ENCODE measurements around the gene MTA1. TPM values are rescaled to one million over a fixed set of nuclear protein-coding genes. Genes with fewer than 3 reads are reported as not detected.

MTA1 gene
- total and polyA plus RNA-seq, 2 donors (not counting 1 experiment from before 2014, with no cell fraction given), result 137 to 147 TPM

GRCh38 chr14:105448706-105449111, 29.1 kb downstream of the MTA1 start:
- H3K4me3 Mint-ChIP-seq, result no peak overlapping the region

More at GRCh38 chr14:105448706-105449111, 29.1 kb downstream of the MTA1 start:
- intact Hi-C loops (cut with micrococcal nuclease), result loop anchor here (1.0 to 2.0 kb wide), 3 partner anchors 43 to 80 kb away; partner anchors contain the start of gene TEDC1
- ChIA-PET CTCF (interaction anchor here (0.7 to 1.9 kb wide), 8 partner anchors 25 to 84 kb away, joined by 3 to 28 read pairs (median 4); no protein-coding TSS in a partner anchor), POLR2A (interaction anchor here (1.0 kb wide), 1 partner anchor 29 kb away, joined by 3 read pairs; no protein-coding TSS in a partner anchor)
- Histone ChIP-seq H3K4me2 (replicated peaks; ENCODE audit: low read depth, low read length, poor library complexity, severe bottlenecking) (no peak overlapping the region), H3K9ac (ENCODE audit: low read length) (no peak overlapping the region), H3K4me1 (ENCODE audit: control insufficient read depth in 2 of 2, insufficient read depth in 2 of 2, low read length in 2 of 2) (no peaks in the 10 kb centered on the region), H3K27ac (ENCODE audit: low read length in 2 of 2) (no peak overlapping the region), H3K79me2 (ENCODE audit: control insufficient read depth, insufficient read depth, low read length) (peaks cover 41% of the 10 kb centered on the region), H3K9me3 (ENCODE audit: control extremely low read depth in 1 of 3, control insufficient read depth in 2 of 3, insufficient read depth in 1 of 3, low read length in 2 of 3) (no peaks in the 10 kb centered on the region), H3K36me3 (replicated peaks in 1 of 2; ENCODE audit: control extremely low read depth in 1 of 2, control insufficient read depth in 1 of 2, extremely low read depth in 1 of 2, insufficient read depth in 2 of 2, low read length in 1 of 2) (peaks cover 0 to 26% of the 10 kb centered on the region in 2 experiments), H3K27me3 (replicated peaks in 1 of 4; ENCODE audit: control extremely low read depth in 1 of 4, control insufficient read depth in 3 of 4, insufficient read depth in 4 of 4, low read length in 3 of 4) (no peaks in the 10 kb centered on the region), H3K4me3 (ENCODE audit: control extremely low read depth in 1 of 5, extremely low read depth in 1 of 5, insufficient read depth in 1 of 5, low read depth in 2 of 5, low read length in 4 of 5) (no peak overlapping the region), H4K20me1 (ENCODE audit: control insufficient read depth, insufficient read depth, low read length, poor library complexity, severe bottlenecking) (peaks cover 41% of the 10 kb centered on the region), H2AFZ (ENCODE audit: insufficient read depth, low read depth, low read length, poor library complexity, severe bottlenecking) (no peak overlapping the region)
- Mint-ChIP-seq H3K27ac (no peak overlapping the region), H3K9me3 (ENCODE audit: insufficient read depth) (no peaks in the 10 kb centered on the region), H3K4me1 (no peaks in the 10 kb centered on the region), H3K27me3 (no peaks in the 10 kb centered on the region)
- DNase-seq, result peak; percentile 77
- TF ChIP-seq EZH2 (IDR thresholded peaks at IDR 0.05; ENCODE audit: borderline replicate concordance, insufficient read depth, low read depth, low read length, poor library complexity, severe bottlenecking) (no peak), CTCF (IDR thresholded peaks at IDR 0.05) (peak; percentile 86)
- ATAC-seq (ENCODE audit: low read depth), result peak; percentile 95
- 66% methylated on average over 16 of the region's 16 CpGs for WGBS (ENCODE audit: insufficient coverage)
